GM21737 (cell line): Measurements from ENCODE around the gene ARHGEF11.
"Not testable (repeated sequence)": the region's sequence is repeated elsewhere in the genome, so short reads cannot be mapped to it uniquely, and the experiment has no call there.

Experiments used
- ATAC-seq: cut with Tn5 transposase; IDR thresholded peaks from one replicate; pipeline ENCODE4 v1.9.1; 2021; ENCODE audit warnings: mild to moderate bottlenecking, moderate library complexity; ENCODE audit not compliant: unreplicated experiment

Gene ARHGEF11

DNA sequence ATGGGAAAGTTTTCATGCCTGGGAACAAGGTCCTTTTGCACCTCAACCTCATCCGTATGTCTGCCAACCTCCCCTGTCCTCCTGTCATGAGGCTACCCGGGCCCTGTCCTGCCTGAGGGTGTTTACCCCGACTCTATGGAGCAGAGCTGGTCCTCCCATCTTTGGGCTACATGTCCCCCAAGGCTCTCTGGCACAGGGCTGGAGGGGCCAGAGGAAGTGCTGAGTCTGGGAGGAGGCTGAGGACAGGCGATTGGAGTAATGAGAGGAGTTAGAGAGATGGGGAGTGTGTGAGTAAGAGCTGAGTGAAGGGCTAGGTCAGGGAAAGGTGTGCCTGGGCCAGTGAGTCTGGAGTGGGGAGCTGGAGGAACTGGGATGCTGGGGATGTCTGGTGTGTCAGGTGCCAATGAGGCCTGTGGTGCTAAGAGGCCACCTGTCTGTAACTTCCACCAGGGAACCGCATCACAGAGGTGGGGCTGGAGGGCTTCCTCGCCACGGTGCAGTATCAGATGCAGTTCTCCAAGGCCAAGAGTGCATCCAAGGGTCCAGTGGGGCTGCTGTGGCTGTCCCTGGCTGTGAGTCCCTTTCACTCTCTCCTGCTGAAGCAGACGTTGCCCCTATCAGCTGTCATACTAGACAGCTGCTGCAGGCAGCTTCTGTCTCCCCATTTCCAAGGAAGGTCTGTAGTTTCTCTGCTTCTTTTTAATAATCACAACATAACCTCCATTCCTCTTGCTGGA is 113.4 kb downstream of the ARHGEF11 start:
- no peak for ATAC-seq

- no peak for ATAC-seq
Measured at GRCh38 chr1:156931211-156931952, 114.2 kb downstream of the ARHGEF11 start.

GRCh38 chr1:156930483-156930882 is 115.1 kb downstream of the ARHGEF11 start:
- no peak for ATAC-seq

DNA sequence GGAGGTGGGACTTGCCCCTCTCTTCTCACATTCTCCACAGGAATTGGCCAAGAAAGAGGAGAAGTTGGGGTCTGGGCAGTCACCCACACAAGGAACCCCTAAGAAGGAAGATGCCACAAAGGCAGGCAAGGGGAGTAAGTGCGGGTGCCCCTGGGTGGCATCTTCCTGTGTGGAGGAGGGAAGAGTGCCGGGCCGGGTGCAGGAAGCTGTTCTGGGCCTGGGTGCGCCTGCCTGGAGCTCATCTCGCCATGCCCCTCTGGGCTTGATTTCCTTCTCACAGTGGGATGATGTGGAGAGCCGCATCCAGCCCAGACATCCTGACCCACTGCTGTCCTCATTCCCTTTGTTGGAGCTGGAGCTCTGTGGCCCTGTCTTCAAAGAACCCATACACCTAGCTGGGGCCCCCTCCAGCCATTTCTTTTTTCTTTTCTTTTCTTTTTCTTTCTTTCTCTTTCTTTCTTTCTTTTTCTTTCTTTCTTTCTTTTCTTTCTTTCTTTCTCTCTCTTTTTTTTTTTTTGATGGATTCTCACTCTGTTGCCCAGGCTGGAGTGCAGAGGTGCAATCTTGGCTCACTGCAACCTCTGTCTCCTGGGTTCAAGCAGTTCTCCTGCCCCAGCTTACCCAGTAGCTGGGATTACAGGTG is 115.8 kb downstream of the ARHGEF11 start:
- ATAC-seq = no peak

- no peak for ATAC-seq
Measured at GRCh38 chr1:156928043-156928602, 117.4 kb downstream of the ARHGEF11 start.

DNA sequence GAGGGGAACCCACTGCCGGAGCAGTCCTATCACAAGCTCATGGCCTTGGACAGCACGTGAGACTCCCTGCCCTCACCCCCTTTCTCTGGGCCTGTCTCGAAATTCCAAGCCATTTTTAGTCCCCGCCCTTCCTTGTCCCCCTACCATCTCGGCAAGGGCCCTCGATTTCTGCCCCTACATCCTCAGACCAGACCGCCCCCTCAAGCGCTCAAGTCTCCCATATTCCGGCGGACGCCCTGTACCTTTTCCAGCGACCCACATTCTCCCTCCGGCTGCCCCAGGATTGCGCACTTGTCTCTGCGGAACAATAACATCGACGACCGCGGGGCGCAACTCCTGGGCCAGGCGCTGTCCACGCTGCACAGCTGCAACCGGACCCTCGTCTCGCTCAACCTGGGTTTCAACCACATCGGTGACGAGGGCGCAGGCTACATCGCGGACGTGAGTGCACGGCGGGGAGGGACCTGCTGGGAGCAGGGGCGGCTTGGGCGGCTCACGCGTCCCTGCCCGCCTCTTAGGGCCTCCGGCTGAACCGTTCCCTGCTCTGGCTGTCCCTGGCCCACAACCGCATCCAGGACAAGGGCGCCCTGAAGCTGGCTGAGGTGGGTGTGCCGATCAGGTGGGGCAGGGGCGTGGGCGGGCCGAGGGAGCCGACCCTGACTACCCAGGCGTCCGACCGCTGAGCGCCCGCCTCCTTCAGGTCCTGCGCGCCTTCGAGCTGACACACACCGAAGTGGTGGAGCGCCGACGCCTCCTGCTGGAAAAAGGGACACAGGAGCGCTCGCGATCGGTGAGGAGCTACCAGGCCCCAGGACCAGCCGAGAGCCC is 118.1 kb downstream of the ARHGEF11 start:
- no peak for ATAC-seq

GRCh38 chr1:156926695-156927094 is 118.8 kb downstream of the ARHGEF11 start:
- ATAC-seq = not testable (repeated sequence)

DNA sequence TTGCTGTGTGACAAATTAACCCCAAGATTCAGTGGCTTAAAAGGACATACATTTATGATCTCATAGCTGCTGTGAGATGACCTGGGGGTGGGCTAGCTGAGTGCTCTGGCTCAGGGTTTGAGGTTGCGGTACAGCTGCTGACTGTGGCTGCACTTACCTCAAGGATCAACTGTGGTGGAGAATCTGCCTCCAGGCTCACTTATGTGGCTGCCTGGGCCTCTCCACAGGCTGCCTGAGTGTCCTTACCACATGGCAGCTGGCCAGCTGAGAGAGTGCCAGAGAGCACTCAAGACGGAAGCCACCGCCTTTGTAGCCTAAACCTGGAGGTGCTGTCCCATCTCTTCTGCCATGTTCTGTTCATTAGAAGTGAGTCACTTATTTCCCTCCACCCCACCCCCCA is 119.4 kb downstream of the ARHGEF11 start:
- no peak for ATAC-seq

DNA sequence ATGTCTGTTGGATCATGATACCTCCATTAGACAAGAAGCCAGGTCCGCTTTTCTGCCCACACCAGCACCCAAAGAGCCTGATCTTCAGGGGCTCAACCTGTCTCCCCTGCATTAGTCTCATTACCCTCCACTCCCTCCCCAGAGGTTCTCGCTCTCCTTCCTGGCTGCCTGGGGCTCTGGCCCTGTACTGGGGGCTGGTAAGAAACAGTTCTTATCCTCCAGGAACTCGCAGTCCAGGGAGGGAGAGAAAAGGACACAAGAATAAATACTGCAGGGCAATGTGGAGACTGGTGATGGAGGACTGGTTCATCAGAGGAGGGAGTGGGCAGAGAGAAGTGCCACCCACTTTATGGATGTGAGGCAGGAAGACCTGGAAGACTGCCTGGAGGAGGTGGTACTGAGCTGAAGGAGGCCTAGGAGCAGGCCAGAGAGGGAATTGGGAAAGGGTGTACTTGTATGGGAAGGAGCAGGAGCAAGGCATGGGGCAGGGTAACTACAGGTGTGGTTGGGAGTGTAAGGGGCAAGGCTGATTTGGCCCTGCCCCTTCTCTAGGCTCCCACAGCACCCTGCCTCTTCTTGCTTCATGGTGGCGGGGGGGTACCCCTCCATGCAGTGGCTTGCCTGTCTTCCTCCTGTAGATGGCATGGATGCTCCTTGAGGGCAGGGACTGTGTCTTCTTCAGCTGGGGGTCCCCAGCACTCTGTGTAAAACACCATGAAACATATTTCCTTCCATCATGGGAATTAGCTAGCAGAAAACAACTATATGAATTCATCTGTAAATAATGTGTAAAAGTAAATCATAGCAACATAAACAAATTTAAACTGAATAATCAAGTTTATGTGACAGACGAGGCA is 120.2 kb downstream of the ARHGEF11 start:
- ATAC-seq = no peak

- ATAC-seq = no peak
Measured at GRCh38 chr1:156924478-156925153, 120.9 kb downstream of the ARHGEF11 start.

DNA sequence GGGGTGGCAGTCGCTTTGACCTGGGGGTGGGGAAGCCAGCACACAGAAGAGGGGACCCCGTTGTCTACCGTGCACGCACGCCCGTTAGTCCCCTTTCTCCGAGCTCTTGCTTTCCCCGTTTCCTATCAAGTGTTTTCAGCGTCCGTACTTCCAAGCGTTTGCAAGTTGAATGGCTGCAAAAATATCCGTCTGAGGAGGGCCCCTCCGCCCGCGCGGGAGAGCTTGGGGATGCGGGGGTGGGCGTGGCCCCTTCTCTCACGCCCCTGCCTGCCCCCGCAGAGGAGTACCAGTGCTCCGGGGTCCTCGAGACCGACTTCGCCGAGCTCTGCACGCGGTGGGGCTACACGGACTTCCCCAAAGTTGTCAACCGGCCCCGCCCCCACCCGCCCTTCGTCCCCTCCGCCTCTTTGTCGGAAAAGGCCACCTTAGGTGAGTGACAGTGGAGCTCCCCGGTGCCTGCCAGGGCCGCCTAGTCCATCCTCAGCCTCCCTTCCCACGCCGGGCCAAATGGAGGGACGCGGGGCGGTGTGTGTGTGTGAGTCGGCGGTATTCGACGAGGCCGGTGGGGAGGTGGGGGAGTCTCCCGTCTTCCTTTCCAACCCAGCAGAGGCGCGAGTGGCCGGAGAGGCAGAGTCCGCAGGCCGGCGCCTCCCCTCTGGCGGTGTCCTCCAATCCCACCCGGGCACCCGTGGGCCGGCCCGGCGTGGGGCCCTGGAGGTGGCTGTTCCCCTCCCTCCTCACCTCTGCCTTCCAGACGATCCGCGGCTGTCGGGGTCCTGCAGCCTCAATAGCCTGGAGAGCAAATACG is 121.7 kb downstream of the ARHGEF11 start:
- no peak for ATAC-seq

GRCh38 chr1:156922986-156923669 is 122.4 kb downstream of the ARHGEF11 start:
- no peak for ATAC-seq

DNA sequence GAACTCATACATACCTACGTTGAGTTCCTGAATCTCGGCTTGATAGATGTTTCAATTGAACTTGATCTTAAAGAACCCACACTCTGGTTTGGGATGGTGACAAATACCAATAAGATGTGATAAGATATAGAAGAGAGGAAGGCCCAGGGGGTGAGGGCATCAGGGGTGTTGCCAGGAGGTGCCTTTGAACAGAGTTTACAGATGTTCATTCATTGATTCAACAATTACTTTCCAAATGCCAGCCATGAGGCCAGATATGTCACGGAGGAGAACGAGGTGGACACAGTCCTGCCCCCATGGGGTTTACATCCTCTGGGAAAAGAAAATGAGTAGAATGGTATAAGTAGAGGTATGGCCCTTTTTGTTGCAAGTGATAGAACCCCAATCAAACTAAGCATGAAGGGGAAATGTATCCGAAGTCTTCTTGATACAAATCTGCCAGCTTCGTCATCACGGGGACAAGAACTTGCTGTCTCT is 124.5 kb downstream of the ARHGEF11 start:
- no peak for ATAC-seq

DNA sequence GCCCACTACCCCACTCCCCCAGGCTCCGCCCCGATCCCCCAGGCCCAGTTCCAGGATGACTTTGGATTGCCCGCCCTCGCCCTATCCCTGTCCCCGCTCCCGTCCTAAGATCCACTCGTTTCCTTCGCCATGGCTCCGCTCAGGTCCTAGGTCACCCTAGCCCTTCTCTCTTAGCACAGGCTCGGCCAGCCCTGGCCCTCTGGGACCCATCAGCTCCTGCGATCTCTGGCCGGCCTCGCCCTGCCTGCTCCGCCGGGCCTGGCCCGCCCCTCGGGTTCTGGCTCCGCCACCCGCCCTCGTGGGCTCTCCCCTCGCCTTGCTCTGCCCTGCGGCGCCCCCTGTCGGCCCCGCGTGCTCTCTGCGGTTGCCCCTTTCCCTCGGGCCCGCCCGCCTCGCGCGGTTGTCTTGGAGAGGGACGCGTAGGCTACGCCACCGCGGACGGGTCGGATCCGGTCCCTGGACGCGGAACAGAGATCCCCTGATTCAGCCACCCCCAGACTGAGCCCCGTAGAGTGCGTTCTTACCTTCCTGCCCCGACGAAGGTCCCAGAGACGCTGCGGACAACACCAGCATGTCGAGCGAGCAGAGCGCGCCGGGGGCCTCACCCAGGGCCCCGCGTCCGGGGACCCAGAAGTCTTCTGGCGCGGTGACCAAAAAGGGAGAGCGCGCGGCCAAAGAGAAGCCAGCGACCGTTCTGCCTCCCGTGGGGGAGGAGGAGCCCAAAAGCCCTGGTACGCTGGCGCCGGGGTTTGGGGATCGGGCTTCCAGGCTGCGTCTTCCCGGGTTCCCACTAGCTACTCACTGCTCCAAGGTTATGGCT is 125.1 kb downstream of the ARHGEF11 start, which contains the start of gene LRRC71:
TSS of gene LRRC71 (plus strand) at position 400 of the 820 bp plus-strand sequence. CDS start at position 572, 172 bp downstream.
- no peak for ATAC-seq

- ATAC-seq = no peak
Measured at GRCh38 chr1:156914440-156914856, 131.1 kb downstream of the ARHGEF11 start.

- ATAC-seq = no peak
Measured at GRCh38 chr1:156913809-156914387, 131.6 kb downstream of the ARHGEF11 start.
